Activated CD4-positive, alpha-beta T cell treated with anti-CD3 and anti-CD28 coated beads, Interleukin-2, amount 50 U/mL, for 16 hours (primary cell): ENCODE data around the gene TEAD1.

Source experiments
- DNase-seq: peaks from one replicate; pipeline ENCODE4 v3.0.0-alpha.2; 2020

Gene TEAD1

DNA sequence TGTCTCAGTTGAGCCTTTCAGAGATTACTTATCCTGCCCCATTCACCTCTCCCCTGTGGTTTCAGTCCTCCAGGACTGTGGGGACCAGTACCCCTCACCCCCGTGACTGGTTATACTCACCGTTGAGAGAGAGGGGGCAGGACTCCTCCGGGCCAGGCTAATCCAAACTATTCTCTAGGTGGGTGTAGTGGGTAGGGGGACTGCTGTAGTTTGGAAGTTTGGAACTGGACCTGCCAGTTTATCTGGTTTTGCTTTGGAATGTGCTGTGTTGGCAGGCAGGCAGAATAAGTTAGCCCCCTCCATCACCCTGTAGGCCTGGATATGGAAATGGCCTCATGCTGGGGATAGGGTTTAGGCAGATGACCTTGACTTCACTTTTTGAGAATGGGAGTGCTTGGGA, 13.5 kb downstream of the TEAD1 start:
- DNase-seq = no peak

DNA sequence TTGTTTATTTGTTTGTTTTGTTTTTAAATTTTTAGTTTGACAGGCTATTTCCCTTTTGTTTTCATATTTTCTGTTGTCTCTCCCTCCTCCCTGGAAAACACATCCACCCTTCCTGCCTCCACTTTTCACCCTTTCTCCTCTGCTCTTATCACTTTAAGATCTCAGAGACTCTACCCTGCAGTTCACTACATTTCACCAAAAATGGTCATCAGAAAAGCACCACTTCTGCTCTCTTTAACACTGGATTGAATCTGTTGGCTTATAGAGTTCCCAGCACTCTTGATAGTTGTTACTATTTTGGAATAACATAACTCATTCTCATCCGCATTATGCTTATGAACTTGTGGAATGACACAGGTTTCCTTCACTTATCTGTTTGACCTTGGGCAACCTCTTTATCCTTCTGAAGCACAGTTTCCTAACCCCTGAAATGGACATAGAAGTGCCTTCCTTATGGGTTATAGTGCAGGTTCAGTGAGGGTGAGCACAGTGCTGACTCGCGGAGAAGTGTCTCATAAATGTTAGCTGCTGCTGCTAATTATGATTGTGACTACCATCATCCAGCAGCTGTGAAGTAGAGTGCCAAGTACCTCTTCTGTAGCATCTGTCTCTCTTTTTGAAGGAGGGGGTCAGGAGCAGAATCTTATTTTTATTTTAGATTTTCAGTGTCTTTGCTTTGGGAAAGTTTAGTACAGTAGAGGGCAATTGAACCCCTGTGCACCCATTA, 15.0 kb downstream of the TEAD1 start:
- no peak for DNase-seq

DNA sequence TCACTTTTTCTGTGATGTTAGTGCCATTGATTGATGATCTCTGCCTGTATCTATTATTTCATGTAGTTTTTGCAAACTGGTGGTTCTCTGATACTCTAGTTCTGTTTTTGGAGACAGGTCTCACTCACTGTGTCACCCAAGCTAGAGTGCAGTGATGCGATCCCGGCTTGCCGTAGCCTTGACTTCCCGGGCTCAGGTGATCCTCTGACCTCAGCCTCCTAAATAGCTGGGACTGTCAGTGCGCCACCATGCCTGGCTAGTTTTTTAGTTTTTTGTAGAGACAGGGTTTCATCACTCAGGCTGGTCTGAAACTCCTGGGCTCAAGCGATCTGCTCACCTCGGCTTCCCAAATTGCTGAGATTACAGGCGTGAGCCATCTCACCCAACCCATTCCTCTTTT, 16.4 kb downstream of the TEAD1 start:
- no peak for DNase-seq

DNA sequence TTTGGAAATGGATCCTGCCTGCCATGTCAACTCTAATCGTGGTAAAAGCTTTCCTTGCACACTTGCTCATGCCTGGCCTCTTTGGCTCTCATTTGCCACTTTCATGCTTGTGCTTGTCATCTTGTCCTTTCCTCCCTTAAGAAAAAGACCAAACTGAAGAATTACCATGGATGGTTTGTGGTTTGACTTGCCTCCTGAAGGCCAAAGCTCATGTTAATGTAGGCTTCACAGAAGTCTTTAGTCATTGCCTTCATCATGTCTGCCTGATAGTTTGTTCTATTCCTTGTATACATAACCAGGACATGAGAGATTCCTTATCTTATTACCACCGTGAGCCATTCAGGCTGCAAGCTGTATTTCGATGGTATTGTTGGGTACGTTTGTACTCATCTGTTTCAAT, 17.3 kb downstream of the TEAD1 start:
- DNase-seq = no peak

DNA sequence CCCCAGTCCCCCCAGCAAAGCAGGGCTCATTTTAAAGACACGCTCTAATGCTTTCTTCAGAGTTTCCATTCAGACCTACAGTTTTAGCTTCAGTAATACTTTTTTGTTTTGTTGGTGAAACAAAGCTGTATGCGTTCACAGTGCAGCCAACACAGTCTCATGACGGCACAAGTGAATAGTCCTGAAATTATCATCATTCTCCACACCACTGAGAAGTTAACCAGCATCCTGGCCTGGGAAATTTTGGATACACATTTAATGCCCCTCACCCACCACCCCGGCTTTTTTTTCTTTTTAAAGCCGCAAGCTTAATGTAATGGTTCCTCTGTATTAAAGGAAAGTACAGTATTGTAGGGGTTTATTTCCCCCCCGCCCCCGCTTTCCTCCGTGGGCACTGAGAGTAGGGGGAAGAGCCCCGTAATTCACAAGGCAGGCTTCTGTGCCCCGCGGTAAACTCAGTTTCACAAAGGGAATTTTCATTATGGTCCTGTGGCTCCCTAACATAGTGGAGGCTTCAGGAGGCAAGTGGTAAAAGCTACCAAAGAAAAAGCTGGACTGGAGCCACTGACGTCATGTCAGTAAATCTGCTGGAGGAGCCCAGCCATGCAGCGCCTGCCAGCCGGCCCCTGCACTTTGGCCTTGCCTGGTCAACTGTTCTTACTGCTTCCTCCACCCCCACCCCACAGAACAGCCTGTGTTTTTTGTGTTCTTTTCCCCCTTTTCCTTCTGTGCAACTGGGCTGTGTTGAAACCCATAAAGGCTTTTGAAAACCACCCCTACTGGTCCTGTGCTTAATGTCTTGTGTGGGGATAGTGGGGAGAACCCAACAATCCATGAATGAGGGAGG, 18.2 kb downstream of the TEAD1 start:
- DNase-seq = no peak

DNA sequence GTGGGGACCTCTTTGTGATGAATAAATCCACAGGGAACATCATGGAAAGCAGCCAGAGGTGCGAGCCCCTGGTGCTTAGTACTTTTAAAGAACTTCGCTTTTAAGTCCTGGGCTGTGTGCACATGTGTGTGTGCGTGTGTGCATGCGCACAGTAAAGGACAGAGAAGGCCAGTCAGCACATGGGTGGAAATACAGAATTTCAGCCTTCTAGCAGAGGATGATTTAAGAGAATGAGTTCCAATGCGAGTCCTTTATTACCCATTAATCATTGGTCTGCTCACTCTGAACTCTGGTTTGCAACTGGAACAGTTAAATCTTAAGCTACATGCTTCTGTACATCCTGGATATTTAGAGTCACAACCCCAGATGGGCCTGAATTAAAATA, 18.9 kb downstream of the TEAD1 start:
- DNase-seq = no peak

DNA sequence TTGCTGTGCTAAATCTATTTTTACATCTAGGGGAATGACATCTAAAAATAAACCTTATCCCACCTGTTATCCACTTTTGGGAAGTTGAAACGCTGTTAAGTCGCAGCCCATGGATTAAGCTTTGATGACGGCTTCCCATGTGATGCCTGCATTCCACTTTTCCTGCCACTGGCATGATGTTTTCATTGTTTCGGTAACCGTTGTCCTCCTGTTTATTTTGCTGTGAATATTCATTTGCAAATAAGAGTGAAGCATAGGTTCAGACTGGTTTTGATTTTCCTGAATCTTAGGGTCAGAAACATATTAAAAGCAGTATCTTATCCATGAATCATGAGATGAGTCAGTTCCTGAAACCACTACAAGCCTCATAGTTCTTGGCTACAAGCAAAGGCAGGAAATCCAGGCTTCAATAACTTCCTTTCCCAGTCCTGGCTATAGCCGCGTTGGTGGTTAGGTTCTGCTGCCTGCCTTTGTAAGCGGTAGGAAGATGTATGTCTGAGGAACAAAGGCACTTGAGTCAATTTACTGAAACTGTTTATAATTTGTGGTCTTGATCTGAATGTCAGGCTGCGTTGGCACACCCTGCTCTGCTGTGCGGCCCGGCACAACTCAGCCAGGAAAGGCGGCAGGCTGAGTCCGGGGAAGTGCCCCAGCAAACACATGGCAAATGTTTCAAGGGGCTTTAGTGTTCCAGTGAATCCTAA, 19.4 kb downstream of the TEAD1 start:
- DNase-seq = peak; percentile 41

DNA sequence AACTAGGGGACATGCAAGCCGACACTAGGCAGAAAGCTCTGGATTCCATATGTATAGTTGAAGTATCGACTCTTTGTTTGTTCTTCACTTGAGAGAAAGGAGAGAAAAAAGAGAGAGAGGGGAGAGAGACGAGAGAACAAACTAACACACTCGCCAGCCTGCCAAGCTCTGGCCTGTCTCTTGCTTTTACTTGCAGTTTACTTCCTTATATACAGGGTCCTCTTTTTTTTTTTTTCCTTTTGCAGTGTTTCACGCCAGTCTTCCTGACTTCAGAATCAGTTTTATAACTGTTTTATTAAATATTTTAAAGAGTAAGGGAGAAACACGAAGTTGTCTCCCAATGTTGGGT, 19.9 kb downstream of the TEAD1 start:
- no peak for DNase-seq

DNA sequence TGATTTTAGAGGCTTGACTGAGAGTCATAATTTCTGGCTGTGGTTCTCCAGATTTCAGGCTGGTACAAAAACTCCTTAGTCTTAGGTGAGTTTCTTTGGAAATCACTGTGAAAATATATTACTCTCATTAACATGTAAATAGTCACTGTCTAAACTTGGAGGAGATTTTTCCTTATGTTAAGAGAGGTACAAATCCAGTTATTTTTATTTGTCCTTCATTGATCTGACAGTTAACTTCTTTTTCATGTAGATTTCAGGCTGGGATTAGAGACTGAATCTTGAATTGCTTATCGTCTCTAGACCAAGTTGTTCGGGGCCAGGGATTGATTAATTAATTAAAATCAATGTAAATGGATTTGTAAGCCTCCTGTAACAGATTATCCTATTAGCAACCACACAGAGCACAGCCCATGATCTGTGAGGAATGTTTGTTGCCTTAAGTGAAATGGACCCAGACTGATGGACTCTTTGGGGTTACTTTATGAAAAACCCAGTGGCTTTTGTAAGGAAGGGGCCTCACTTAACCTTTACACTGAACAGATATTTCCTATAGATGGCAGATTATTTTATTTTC, 21.1 kb downstream of the TEAD1 start:
- no peak for DNase-seq

DNA sequence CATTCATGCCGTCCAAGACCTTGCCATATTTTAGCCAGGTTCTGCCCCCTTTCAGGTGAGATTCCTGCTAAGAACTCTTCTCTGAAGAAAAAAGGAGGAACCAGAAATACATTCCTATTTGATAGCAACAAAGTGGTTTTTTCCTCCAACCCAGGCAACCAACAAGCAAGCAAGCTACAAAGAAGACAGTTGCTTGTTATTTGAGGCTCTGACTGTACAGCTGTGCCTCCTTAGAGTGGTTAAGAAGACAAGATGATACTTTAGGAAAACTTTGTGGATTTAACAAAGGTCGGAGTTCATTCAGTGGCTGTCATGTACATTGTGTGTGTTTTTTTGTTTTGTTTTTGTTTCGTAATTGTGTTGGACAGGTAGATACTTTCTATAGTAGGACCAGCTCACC, 21.7 kb downstream of the TEAD1 start:
- no peak for DNase-seq

DNA sequence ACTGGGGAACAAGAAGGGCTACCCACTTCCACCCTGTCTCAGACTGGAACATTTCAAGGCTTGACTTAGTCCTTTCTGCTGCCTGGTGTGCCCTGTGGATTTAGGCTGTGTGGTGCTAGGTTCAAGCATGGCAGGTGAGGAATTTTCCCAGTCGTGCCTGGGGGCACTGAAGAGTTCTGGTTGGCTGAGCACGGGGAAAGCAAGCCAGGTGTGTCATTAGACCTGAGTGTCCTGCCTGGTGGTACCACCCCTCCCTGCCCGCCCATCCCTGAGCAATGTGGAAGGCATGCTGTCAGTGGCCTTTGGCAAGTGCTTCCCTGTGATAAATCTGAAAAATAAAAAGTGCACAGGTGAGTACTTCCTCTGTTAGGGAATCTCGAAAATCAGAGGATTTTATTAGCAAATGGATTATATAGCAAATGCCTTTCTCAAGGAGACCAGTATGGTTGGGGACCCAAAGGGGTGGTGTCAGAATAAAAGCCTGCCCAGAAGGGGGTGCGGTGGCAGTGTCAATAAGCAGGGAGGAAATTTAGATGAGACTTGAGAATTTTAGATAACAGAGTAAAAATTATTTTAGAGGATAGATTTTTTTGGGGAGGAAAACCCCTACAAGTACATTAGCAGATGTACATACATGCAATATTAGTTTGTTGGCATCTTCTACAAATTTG, 22.8 kb downstream of the TEAD1 start:
- DNase-seq = no peak

DNA sequence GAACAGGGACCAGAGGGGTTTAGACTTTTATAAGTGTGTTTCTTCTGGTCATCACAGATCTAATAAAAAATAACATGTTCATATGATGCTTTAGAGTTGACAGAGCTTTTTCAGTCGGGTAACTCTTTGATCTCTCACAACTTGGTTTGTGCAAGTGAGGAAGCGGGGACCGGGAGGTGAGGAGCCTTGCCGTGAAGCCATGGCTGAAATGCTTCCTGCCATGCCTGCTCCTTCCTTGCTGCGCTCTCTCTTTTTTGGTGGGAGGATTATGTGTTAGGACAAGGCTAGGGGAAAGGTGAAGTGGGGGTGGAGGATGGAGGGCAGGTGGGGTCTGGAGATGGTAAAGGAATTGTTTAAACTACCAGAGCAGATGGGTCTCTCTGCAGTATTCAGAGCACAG, 23.8 kb downstream of the TEAD1 start:
- no peak for DNase-seq

DNA sequence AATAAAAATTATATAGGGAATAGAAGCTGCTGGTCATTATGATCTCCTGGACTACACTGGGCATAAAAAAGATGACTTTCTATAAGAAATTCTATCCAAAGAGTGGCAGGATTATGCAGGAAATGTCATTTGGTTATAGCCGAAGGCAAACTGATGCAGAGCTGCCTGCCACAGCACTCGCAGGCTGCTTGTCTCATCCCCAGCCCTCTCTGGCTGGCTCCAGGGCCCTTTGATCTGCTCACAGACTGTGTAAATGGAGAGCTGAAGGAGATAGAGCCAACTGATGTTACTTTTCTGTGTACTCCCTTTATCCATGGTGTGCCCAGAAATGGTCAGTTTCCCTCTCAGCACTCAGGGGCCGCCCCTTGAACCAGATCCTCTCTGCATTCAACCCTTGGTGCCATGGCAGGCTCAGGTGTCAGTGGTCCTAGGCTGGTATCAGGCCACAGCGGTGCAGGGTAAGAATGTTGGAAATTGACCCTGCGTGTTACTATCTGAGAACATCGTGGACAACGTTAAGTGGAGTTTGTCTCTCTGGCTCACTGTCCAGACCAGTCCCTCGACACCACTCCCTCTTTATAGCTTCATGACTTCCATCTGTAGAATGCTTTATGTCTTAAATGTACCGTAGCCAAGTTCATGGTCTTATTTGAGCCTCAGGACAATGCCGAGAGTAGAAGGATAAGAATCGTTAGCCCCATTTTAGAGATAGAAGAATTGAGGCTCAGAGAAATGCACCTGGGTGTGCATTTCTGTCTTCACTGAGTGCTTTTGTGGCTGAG, 27.8 kb downstream of the TEAD1 start:
- no peak for DNase-seq

DNA sequence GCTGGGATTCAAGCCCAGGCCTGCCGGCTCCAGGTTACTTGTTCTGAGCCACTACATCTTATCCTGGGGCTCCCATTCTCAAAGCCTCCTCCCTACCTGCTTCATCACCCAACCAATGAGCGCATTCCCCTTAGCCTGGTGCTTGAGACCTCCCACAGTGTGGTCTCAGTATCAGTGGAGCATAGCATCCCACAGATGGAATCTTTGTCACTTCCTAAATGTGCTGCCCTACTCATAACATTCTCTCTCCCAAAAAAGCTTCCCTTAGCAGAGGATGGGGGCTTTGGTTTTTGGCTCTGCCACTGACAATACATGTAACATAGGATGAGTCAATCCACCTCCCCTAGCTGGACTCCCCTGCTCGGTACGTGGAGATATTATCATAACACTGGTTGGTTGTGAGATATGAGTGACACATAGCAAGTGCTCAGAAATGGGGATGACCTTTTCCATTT, 28.8 kb downstream of the TEAD1 start:
- DNase-seq = no peak

DNA sequence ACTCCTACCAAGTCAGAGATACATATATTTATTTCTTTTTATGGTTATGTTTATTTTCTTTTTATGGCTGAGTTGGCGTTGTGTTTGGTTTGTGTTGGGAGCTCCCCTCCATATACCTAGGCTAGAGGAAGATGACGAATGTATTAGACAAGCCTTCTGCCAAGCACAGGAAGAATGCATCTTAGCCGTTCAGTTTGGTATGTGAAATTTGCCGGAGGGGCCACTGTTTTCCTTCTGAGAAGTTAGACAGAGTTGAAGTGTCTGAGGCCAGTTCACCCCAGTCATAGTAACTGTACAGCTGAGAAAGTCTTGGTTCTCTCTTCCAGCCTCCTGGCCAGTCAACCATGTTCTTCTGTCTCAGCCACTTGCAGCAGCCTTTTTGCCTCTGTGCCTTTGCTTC, 29.8 kb downstream of the TEAD1 start:
- no peak for DNase-seq

DNA sequence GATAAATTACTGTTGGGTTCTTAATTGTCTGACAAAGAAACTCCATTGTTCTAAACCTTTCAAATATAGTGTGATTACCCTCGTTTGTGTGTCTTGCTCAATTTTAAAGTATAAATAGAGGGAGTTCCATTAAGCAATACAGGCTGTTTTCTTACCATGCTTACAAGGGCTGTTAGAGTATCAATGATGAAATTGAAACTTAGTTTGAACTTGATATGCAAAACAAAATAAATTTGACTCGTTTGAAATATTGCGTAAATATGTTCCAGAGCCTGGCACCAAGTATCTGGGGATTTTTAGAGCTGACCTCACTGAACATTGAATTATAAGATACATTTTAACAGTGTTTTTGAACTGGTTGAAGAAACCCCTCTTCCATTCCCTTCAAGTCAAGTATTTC, 31.7 kb downstream of the TEAD1 start:
- DNase-seq = no peak

DNA sequence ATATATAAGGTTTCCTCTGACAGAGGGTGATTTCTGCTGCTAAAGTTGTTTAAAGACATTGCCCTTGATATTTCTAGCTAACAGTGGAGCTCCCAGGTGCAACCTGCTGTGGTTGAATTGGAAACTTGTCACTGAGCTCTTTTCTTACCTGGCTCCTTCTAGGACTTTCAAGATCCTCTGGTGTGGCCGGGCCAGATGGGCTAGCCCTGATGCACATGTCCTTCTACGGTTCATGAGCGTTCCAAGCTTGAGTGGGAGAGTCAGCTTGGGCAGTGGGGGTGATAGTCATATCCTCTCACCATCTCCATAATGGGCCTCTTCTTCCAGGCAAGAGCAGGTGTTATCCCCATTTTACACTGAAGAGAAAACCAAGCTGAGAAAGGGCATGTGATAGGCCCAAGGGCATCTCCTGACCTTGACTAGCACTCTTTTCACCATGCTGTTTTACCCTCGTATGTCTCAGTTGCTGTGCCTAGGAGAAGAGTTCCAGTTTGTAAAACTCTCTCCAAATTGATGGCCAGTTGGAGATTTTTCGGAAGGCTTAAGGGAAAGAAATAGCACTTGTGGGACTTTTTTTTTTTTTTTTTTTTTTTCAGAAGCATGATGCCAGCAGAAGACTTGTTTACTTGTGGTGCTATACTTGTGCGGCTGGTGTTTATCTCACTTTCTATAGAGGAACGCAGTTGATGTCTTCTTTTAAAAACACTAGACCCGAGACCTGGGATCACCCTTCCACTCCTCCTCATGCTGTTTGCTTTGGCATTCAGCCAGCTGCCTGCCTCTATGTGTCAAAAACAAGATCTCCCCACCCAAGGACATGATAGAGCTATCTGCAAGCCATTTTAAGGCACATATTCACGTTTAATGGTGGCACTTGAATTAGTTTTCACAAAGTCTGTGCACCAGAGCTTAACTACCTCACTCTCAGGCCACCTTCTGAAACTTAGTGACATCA, 32.6 kb downstream of the TEAD1 start:
- no peak for DNase-seq

DNA sequence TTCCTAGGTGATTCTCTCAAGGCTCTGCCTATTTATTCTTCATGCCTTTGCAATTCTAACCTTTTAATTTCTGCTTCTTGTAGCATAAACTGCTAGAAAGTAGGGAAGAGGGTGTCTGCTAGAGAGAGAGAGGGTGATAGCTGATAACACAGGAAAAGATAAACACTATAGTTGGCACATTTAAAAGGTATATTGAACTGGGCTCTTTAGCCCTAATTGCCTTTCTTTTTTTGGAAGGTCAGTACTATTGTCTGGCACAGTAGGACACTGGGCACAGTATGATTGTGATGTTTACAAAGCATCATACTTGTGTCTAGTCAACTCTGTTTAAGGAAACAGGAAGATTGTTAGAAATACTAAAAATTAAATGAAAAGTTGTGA, 33.3 kb downstream of the TEAD1 start:
- DNase-seq = no peak

DNA sequence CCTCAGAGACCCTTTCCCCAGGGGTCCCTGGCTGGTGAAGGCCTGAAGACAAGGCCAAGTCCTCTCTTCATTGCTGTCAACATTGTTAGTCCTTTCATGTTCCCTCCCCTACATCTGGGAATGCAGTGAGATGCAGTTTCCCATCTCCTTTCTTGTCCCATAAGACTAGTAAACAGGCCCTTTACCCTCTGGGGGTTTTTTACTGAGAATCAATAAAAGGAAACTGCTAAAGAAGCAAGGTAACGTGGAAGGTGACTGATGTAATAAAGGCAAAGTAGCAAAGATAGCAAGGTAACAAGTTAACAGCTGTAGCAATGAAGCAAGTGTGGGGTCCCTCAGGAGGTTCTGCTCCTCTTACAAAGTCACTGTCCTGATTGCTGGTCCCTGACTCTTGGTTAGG, 37.3 kb downstream of the TEAD1 start:
- no peak for DNase-seq

DNA sequence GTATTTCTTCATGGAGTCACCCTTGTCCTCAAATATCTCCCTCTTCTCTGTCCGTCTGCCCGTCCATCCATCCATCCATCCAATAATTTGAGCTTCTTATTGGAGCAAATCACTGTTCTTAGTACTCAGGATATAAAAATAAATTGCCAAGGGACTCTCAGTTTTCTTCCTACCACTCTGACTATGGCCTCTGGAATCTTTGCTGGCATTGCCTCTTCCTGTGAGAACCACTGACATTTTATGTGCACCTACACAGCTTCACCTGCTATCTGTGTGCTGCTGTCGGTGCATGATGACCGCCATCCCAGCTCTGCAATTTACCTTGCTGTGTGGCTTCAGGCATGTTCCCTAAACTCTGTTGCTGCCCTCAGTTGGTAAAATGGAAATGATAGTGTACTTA, 37.9 kb downstream of the TEAD1 start:
- DNase-seq = no peak

DNA sequence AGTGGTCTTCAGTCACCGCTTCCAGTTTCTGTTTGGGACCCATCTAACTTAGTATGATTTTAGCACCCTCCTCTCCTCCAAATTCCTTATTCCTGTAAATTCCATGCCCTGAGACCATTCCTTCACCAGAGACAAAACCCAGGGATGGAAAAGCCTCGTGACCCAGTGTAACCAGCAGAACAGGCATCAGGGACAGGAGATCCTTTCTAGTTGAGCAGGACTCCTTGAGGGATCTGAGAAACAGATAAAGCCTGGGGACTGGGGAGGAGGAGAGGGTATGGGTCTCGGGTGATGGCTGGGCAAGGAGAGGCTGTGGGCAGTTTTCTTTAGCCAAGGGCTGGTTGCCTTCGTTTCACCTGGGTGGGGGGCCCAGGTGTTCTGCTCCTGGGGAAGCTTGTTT, 40.9 kb downstream of the TEAD1 start:
- no peak for DNase-seq
